Chondrocyte (in vitro differentiated cells): ENCODE results near the gene TXK. TPM values are rescaled to one million over a fixed set of nuclear protein-coding genes. Genes with fewer than 3 reads are reported as not detected.

Experiments
- DNase-seq: peaks from one replicate; pipeline ENCODE4 v3.0.0; 2021; ENCODE audit warnings: mixed read lengths, low spot score
- H3K27ac Mint-ChIP-seq: one replicate; pipeline ENCODE4 v1.8.0; 2021; ENCODE audit warnings: mild to moderate bottlenecking, moderate library complexity, mixed read lengths; ENCODE audit not compliant: unreplicated experiment
- H3K27me3 Mint-ChIP-seq: 2 replicates; pipeline ENCODE4 v1.8.0; 2021; ENCODE audit warnings: low read depth, mixed read lengths
- H3K36me3 Mint-ChIP-seq: 2 replicates; pipeline ENCODE4 v1.8.0; 2021; ENCODE audit warnings: low read depth, mixed read lengths
- H3K4me1 Mint-ChIP-seq: 2 replicates; pipeline ENCODE4 v1.8.0; 2021; ENCODE audit warnings: low read depth, mild to moderate bottlenecking, mixed read lengths
- H3K4me3 Mint-ChIP-seq: one replicate; pipeline ENCODE4 v1.8.0; 2021; ENCODE audit warnings: mild to moderate bottlenecking, moderate library complexity, mixed read lengths; ENCODE audit not compliant: unreplicated experiment
- H3K9me3 Mint-ChIP-seq: 2 replicates; pipeline ENCODE4 v1.8.0; 2021; ENCODE audit warnings: low read depth, mixed read lengths
- CTCF ChIP-seq: fragments of 200-600 bp; sonication (generic); IDR thresholded peaks from 2 replicates; pipeline ENCODE4 v1.5.0; 2021; ENCODE audit warnings: antibody characterized with exemption, mild to moderate bottlenecking, moderate library complexity
- long read RNA-seq: library from polyadenylated mRNA; stranded (forward); transcript quantifications from one replicate; pipeline ENCODE4 v2.0.0, GENCODE V29; 2021
- total RNA-seq: library from RNA; stranded (reverse); gene quantifications from 3 replicates; pipeline ENCODE4 v1.2.1, GENCODE V29; 2021

The TXK gene
- 0.22 TPM in 1 of 3 replicates, not detected in the others for total RNA-seq
- long read RNA-seq = 0 reads

GRCh38 chr4:48134081-48134480 is at the start of gene TXK:
Gene TXK (minus strand): TSS chr4:48134250. CDS start chr4:48134170, 80 bp downstream.
- no peak for TF ChIP-seq CTCF
- Mint-ChIP-seq H3K4me1 (peaks cover 15% of the 10 kb centered on the region), H3K9me3 (no peaks in the 10 kb centered on the region), H3K4me3 (no peak within 1 kb of the TSS), H3K27me3 (no peaks in the 10 kb centered on the region), H3K27ac (no peak within 1 kb of the TSS), H3K36me3 (no peaks in the 10 kb centered on the region)
- no peak for DNase-seq

GRCh38 chr4:48180234-48180633 is 46.2 kb upstream of the TXK start:
- H3K4me1 Mint-ChIP-seq = peaks cover 19% of the 10 kb centered on the region
- H3K4me3 Mint-ChIP-seq = no peak overlapping the region
- peaks cover 8% of the 10 kb centered on the region for H3K9me3 Mint-ChIP-seq
- no peak for TF ChIP-seq CTCF
- no peak for DNase-seq
- no peaks in the 10 kb centered on the region for H3K27me3 Mint-ChIP-seq
- H3K27ac Mint-ChIP-seq = no peak overlapping the region
- peaks cover 2% of the 10 kb centered on the region for H3K36me3 Mint-ChIP-seq

- H3K9me3 Mint-ChIP-seq = peaks cover 8% of the 10 kb centered on the region
- H3K36me3 Mint-ChIP-seq = peaks cover 2% of the 10 kb centered on the region
- no peak overlapping the region for H3K4me3 Mint-ChIP-seq
- no peak overlapping the region for H3K27ac Mint-ChIP-seq
- no peaks in the 10 kb centered on the region for H3K27me3 Mint-ChIP-seq
- H3K4me1 Mint-ChIP-seq = peaks cover 22% of the 10 kb centered on the region
- no peak for DNase-seq
- no peak for TF ChIP-seq CTCF
These were observed 44.9 kb upstream of the TXK start for GRCh38 chr4:48178931-48179330.

DNA sequence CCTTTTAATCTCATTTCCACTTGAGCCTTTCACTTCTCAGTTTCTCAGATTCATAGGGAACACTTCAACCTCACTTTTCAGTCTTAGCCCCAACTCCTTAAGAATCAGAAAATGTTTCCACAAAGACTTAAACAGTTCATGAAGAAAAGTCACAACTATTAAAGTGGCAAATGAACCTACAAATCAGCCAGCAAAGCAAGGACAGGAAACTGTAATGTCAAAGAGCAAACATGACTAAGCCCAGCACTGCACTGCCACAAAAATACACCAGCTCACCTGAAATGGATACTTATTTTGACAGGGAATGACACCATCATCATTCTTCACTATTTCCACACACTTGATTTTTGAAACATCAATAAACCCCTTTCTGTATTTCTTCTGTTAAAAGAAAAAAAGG is 41.8 kb upstream of the TXK start:
- Mint-ChIP-seq H3K4me3 (no peak overlapping the region), H3K27me3 (no peaks in the 10 kb centered on the region), H3K4me1 (peaks cover 36% of the 10 kb centered on the region), H3K27ac (no peak overlapping the region), H3K36me3 (peaks cover 2% of the 10 kb centered on the region), H3K9me3 (peaks cover 8% of the 10 kb centered on the region)
- no peak for TF ChIP-seq CTCF
- no peak for DNase-seq

- Mint-ChIP-seq H3K27me3 (no peaks in the 10 kb centered on the region), H3K36me3 (peaks cover 2% of the 10 kb centered on the region), H3K4me3 (no peak overlapping the region), H3K9me3 (peaks cover 8% of the 10 kb centered on the region), H3K4me1 (peaks cover 32% of the 10 kb centered on the region), H3K27ac (no peak overlapping the region)
- no peak for DNase-seq
- TF ChIP-seq CTCF = no peak
These were observed 41.3 kb upstream of the TXK start for GRCh38 chr4:48175328-48175727.
